AG08396 (cell line): ENCODE results near the gene ZNF768.
A peak's percentile ranks its signal among the peaks of the same experiment; 100 is the strongest.

Source experiments
- DNase-seq: peaks from one replicate; pipeline ENCODE4 v3.0.0; 2012; ENCODE audit warnings: low spot score, mixed read lengths

Gene ZNF768

GRCh38 chr16:30526137-30526822 lies at the start of gene ZNF768:
Gene ZNF768 (minus strand): TSS chr16:30526566. CDS start chr16:30526413, 153 bp downstream.
- peak; percentile 80 for DNase-seq

DNA sequence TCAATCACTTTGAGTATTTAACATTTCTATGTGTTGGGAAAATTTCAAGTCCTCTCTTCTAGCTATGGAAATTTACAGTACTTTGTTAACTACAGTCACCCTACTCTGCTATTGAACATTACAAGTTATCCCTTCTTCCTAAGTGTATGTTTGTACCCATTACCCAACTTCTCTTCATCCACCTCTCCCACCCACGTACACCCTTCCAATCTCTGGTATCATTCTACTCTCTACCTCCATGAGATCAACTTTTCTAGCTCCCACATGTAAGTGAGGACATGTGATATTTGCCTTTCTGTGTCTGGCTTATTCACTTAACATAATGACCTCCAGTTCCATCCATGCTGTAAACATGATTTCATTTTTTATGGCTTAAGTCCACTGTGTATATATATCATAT lies 48.3 kb upstream of the ZNF768 start:
- DNase-seq, result no peak

DNA sequence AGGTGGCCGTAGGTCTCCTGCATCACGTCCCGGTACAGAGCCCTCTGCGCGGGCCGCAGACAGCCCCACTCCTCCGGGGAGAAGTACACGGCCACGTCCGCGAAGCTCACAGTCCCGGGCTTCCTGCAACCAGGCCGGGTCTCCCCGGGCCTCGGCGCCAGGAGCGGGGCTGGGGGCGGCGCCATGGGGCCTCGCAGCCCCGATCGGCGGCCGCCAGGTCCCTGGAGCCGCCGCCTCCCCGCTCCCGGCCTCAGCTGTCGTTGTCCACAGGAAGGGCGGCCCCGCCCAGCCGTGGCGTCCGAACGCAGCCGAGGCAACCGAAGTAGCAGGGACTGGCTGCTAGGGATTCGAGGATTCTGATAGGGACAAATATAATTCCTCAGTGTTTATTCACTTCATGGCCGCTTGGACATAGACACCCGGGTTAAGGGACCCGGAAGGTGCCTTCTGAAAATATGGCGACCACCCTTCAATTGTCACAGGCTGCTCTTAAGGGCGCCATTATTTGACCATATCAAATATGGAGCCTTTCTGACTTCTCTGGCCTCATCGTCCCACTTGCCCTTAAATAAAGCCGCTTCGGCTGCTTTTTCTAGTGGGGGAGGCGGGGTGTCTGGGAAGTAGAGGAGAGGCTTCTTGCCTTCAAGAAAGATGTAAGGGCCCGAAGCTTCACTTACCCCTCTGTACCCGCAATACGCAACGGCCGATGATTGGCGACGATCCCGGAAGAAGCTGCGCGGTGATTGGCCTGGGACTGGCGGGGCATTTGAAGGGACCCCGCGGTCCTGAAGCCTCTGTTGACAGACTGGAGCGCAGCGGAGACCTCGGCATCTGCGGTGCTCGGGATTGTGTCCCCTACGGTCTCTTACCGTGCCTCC lies 45.3 kb upstream of the ZNF768 start, which contains the start of gene ZNF688:
TSS of gene ZNF688 (minus strand) at position 270 of the 878 bp plus-strand sequence. CDS start at position 185, 85 bp downstream.
- DNase-seq, result peak; percentile 97

DNA sequence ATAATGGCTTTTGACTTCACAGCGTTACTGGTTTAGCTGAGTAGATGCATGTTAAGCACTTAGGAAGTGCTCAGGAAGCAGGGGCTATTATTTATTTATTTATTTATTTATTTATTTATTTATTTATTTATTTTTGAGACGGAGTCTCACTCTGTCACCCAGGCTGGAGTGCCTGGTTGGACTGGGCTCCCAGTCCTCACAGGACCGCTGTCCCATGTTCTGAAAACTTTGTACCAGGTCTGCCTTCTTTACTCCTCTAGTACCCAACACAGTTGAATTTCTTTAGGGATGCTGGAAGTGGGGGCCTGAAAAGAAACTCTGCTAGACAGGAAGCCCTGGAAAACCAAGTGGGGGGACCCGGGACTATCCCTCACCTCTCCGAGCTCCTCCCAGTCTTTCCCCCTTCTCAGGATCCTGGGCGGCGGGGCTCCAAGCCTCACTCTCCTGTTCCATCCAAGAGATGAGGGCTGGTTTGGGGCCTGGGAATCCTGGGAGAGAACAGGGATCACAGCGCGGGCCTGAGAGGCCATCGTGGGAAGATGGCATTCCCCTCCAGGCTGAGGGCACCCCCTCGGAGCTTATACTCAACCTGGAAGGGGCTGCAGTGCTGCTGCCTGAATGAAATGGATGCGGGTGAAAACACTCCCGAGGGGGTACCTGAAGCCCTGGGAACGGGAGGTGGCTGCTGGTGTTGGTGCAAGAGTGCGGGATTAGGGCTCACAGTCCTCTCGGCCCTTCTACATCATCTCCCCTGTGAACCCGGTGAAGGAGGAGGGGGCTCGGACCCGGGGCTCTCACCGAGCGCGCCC lies 44.5 kb upstream of the ZNF768 start:
- peak; percentile 56 for DNase-seq

GRCh38 chr16:30569746-30570635 lies 43.6 kb upstream of the ZNF768 start:
- DNase-seq, result no peak

DNA sequence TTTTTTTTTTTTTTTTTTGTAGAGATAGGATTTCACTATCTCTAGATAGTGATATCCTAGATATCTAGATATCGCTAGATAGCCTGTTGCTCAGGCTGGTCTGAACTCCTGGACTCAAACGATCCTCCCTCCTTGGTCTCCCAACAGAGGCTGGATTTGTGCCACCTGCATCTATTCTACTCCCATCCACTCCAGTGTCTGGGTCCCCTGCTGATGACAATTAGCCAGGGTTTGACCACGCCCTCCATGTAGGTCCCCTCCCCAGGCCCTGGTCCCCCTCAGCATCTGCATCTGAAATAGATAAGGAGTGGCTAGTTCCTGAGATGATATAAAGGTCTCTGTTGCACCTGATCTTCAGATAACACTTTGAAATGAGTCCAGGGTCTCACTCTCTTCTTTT lies 42.9 kb upstream of the ZNF768 start:
- DNase-seq, result no peak

GRCh38 chr16:30567991-30568638 lies 41.7 kb upstream of the ZNF768 start:
- peak; percentile 56 for DNase-seq

DNA sequence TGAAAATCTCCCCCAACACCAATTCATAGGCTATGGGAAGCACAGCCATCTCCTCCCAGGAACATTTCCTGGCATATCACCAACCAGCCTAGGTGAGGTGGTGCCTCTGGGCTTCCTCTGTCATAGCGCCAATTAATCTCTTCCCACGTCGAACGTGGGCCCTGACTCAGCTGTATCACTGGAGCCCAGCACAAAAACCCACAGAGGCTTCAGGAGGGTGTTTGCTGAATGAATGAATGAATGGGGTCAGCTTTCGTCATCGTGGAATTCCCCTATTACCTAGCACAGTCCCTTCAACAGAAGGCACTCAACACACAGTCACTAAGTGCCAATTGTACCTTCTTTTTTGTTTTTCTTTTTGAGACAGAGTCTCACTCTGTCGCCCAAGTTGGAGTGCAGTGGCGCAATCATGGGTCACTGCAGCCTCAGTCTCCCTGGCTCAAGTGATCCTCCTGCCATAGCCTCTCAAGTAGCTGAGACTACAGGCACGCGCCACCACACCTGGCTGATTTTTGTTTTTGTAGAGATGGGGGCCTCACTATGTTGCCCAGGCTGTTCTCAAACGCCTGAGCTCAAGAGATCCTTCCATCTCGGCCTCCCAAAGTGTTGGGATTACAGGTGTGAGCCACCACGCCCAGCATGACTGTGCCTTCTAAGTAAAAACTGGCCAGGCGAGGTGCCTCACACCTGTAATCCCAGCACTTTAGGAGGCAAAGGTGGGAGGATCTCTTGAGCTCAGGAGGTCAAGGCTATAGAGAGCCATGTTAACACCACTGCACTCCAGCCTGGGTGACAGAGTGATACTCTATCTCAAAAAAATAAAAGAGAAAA lies 41.0 kb upstream of the ZNF768 start:
- DNase-seq, result no peak

GRCh38 chr16:30566531-30566930 lies 40.2 kb upstream of the ZNF768 start:
- no peak for DNase-seq

- no peak for DNase-seq
These were observed 39.6 kb upstream of the ZNF768 start for GRCh38 chr16:30565984-30566383.

GRCh38 chr16:30565526-30565925 lies 39.2 kb upstream of the ZNF768 start:
- DNase-seq, result no peak

DNA sequence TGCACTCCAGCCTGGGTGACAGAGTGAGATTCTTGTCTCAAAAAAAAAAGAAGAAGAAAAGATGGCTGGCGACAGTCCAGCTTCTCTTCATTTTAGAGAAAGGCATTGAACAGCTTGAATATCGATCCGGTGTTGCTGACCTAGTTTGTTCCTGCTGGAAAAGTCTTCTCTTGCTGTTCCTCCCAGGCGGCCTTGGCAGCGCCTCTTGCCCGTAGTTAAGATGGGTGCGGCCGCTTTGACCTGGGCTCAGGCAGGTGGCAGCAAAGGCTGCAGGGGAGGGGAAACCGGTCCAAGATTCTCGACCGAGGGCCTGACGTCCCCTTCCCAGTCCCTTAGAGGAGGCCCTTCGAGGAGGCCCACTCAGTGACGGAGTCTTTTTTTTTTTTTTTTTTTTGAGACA lies 35.7 kb upstream of the ZNF768 start:
- no peak for DNase-seq

DNA sequence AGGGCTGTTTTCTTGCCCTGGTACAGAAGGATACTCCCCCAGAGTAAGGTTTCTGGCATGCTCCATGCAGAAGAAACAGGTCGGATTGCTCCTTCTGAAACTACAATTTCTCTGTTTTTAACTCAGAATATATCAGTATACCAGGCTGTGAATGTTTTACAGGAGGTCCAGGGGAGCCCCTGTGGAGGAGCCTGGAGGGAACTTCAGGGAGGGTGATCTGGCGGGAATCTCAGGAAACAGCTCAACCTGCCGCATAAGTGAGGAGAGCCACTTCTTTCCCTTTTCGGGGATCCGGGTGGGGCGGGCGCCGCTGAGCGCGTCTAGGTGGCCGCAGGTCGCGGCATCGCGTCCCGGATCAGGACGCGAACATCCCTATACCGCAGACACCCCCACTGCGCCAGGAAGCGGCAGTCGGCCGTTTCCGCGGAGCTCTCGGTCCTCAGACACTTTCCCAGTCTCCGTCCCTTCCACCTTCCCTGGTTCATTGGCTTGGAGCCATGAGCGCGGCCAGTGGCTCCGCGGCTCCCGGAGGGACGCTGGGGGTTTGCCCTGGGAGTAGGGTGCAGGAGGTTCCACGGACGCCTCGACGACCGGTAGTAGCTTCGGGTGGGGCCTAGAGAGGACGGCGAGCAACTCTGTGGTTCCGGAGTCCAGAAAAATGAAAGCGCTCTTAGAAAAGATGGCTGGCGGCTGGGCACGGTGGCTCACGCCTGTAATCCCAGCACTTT lies 34.9 kb upstream of the ZNF768 start:
- no peak for DNase-seq

GRCh38 chr16:30559690-30560089 lies 33.3 kb upstream of the ZNF768 start:
- no peak for DNase-seq

- DNase-seq, result no peak
These were observed 32.5 kb upstream of the ZNF768 start for GRCh38 chr16:30558789-30559377.

GRCh38 chr16:30557957-30558788 lies 31.8 kb upstream of the ZNF768 start, which contains the start of gene ZNF764:
Gene ZNF764 (minus strand): TSS chr16:30558374. CDS start chr16:30558182, 192 bp downstream.
- DNase-seq, result peak; percentile 97

GRCh38 chr16:30557707-30557956 lies 31.3 kb upstream of the ZNF768 start:
- DNase-seq, result peak; percentile 36

GRCh38 chr16:30556125-30556473 lies 29.7 kb upstream of the ZNF768 start:
- DNase-seq, result no peak
